AG09319 (cell line): ENCODE data around the gene DHRS7B.

ENCODE experiments used
- DNase-seq: peaks from one replicate; pipeline ENCODE4 v3.0.0-alpha.2; 2010; ENCODE audit warnings: low read depth; ENCODE audit errors: extremely low read depth
- TF ChIP-seq, protein P1 (sequence below): IDR thresholded peaks from 2 replicates; pipeline ENCODE4 v1.5.1; 2011; ENCODE audit warnings: low read depth, mild to moderate bottlenecking, inconsistent platforms, low read length, moderate library complexity

The DHRS7B gene

DNA sequence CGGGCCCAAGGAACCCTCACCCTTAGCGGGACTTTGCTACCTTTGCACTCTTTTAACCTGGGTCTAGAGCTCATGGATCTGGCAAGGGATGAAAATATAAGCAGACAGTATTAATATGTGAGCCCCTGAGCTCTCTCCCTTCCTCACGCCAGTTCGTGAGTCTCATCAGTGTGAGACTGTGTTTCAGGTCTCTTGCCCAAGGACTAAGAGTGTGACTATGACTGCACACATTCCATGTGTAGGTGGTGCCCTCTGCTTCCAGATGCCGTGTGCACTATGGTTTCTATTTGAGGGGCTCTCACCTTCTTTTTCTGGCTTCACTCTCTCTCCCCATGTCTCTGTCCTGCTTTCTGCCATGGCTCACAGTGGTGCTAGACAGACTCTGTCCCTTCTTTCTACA, 40.5 kb downstream of the DHRS7B start:
- DNase-seq, result no peak

DNA sequence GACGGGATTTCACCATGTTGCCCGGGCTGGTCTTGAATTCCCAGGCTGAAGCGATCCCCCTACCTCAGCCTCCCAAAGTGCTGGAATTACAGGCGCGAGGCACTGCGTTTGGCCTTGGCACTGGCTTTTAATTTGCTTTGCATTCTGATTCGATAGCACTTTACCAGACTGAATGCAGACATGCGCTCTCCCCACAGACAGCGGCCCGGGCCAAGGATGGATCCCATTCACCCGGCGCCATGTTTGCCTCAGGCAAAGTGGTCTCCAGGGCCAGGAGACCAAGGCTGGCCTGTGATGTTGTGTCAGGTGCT, 41.7 kb downstream of the DHRS7B start:
- TF ChIP-seq, protein P1, sequence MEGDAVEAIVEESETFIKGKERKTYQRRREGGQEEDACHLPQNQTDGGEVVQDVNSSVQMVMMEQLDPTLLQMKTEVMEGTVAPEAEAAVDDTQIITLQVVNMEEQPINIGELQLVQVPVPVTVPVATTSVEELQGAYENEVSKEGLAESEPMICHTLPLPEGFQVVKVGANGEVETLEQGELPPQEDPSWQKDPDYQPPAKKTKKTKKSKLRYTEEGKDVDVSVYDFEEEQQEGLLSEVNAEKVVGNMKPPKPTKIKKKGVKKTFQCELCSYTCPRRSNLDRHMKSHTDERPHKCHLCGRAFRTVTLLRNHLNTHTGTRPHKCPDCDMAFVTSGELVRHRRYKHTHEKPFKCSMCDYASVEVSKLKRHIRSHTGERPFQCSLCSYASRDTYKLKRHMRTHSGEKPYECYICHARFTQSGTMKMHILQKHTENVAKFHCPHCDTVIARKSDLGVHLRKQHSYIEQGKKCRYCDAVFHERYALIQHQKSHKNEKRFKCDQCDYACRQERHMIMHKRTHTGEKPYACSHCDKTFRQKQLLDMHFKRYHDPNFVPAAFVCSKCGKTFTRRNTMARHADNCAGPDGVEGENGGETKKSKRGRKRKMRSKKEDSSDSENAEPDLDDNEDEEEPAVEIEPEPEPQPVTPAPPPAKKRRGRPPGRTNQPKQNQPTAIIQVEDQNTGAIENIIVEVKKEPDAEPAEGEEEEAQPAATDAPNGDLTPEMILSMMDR, result no peak
- DNase-seq, result no peak

More for the DNA sequence above, 40.5 kb downstream of the DHRS7B start:
- TF ChIP-seq, protein P1, result no peak

DNA sequence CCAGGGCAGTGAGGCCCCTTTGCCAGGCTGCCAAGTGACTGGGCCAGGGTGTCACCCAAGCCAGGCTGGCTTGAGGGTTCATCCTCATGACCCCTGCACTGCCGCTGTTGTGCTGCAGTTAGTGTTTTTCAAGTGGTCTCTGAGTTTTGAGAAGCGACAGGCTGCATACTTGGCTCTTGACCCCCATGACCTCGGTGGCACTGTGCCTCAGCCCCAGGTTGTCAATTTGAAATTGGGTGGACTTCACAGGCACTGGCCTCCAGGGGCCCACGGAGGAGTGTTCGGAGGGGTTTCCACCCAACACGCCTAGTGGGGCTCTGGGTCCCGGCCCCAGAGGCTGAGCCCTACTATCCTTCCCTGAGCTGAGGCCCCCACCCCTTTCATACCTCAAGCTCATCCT, 42.7 kb downstream of the DHRS7B start:
- TF ChIP-seq, protein P1, result no peak

DNA sequence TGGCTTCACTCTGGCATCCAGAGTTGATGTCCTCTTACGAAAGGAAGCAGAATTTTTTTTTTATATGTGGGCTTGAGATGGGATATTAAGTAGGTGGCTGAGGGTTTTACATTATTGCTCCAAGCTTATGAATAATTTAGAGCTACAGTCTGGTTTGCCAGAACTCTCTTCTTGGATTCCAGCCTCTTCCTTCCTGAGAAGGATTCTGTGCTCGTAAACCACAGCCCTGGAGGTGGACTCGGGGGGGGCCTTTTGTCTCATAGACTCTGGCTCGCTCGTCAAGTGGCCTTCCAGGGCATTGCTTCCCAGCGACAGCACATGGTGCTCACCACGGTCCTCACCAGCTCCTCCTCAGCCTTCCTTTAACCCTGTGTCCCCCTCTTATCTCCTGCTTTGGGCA, 44.0 kb downstream of the DHRS7B start:
- DNase-seq, result no peak
- TF ChIP-seq, protein P1, result no peak

More for the DNA sequence above, 42.7 kb downstream of the DHRS7B start:
- no peak for DNase-seq

DNA sequence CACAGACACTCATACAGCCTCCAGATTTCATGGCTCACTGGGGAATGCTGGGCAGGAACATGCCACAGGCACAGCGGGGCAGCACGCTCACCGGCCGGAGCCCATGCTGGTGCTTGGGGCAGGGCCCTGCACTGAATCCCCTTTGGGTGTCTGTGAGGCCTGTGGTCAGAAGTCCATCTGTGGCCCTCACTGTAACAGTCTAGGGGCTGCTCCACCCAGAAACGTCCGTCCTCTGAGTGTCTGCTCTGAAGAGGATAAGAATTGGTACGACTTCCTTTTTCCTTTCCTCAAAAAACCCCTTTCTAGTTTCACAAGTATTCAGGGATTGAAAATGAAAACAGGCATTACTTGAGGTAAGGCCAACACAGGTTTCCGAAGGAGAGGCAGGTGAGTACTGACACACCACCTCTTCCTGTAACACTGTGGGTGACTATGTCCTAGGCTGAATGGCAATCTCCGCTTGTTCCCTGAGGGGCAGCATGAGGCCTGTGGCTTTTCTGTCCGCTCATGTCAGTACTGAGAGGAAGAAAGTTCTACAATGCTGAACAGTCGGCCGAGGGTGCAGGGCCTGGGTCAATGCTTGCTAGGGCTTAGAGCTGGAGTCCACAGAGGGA, 44.7 kb downstream of the DHRS7B start:
- no peak for DNase-seq
- TF ChIP-seq, protein P1, result no peak

DNA sequence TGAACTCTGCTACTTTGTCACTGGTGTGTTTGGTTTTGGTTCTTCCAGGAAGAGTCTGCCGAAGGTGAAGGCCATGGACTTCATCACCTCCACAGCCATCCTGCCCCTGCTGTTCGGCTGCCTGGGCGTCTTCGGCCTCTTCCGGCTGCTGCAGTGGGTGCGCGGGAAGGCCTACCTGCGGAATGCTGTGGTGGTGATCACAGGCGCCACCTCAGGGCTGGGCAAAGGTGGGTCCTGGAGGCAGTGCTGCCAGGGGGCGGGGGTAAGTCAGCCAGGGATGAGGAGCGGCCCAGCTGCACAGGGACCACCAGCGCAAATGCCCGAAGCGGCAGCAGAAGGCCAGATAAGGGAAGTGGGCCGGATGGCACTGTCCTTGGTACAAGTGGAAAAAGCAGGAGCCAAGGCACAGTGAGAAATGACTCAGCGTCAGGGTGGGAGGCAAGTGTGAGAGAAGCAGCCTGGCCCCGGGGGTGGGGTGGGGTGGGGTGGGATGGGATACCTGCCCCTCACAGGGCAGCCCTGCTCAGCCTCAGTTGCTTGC, 45.3 kb downstream of the DHRS7B start:
- TF ChIP-seq, protein P1, result no peak

DNA sequence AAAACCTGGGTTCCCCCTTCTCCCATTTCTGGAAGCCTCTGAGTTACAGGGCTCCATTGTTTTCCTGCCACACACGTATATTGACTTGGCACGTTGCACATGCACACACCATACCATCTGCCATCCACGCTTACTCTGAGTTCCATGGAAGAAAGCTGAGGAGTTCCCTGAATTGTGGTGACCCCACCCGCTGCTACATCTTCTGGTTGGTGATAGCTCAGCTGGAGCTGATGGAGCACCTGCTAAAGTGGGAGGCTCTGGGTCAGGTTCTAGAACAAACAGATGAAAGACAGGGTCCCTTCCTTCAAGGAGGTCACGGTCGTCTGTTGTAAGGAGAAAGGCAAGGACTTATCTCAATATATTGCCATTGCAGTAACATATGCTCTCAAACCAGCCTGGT, 46.1 kb downstream of the DHRS7B start:
- TF ChIP-seq, protein P1, result no peak
- no peak for DNase-seq

More for the DNA sequence above, 45.3 kb downstream of the DHRS7B start:
- DNase-seq, result no peak
